ENCODE measurements around the gene MYCN.
"Not testable (repeated sequence)": the region's sequence is repeated elsewhere in the genome, so short reads cannot be mapped to it uniquely, and the experiment has no call there.

The MYCN gene

GRCh38 chr2:15943378-15944280 lies 3.3 kb downstream of the MYCN start:
- no peak for DNase-seq (ENCODE audit: low read depth in 2 of 2)

GRCh38 chr2:15944325-15945017 lies 4.1 kb downstream of the MYCN start:
- no peak for DNase-seq (ENCODE audit: low read depth in 2 of 2)

- no peak for DNase-seq (ENCODE audit: low read depth in 2 of 2)
These were observed 5.8 kb downstream of the MYCN start for GRCh38 chr2:15945909-15946705.

- no peak for DNase-seq (ENCODE audit: low read depth in 2 of 2)
These were observed 6.6 kb downstream of the MYCN start for GRCh38 chr2:15946983-15947382.

- no peak for DNase-seq (ENCODE audit: low read depth in 2 of 2)
These were observed 7.1 kb downstream of the MYCN start for GRCh38 chr2:15947431-15947830.

- no peak for DNase-seq (ENCODE audit: low read depth in 2 of 2)
These were observed 8.3 kb downstream of the MYCN start for GRCh38 chr2:15948704-15948957.

GRCh38 chr2:15949126-15949525 lies 8.8 kb downstream of the MYCN start:
- DNase-seq (ENCODE audit: low read depth in 2 of 2): no peak

- no peak for DNase-seq (ENCODE audit: low read depth in 2 of 2)
These were observed 9.2 kb downstream of the MYCN start for GRCh38 chr2:15949551-15949950.

GRCh38 chr2:15950088-15950952 lies 10.0 kb downstream of the MYCN start:
- no peak for DNase-seq (ENCODE audit: low read depth in 2 of 2)

- not testable (repeated sequence) for DNase-seq (ENCODE audit: low read depth in 2 of 2)
These were observed 11.6 kb downstream of the MYCN start for GRCh38 chr2:15951936-15952335.

GRCh38 chr2:15952451-15953146 lies 12.2 kb downstream of the MYCN start:
- DNase-seq (ENCODE audit: low read depth in 2 of 2): no peak

- no peak for DNase-seq (ENCODE audit: low read depth in 2 of 2)
These were observed 12.8 kb downstream of the MYCN start for GRCh38 chr2:15953147-15953630.

GRCh38 chr2:15953891-15954680 lies 13.7 kb downstream of the MYCN start:
- no peak for DNase-seq (ENCODE audit: low read depth in 2 of 2)

GRCh38 chr2:15954761-15955160 lies 14.4 kb downstream of the MYCN start:
- DNase-seq (ENCODE audit: low read depth in 2 of 2): no peak

- no peak for DNase-seq (ENCODE audit: low read depth in 2 of 2)
These were observed 15.1 kb downstream of the MYCN start for GRCh38 chr2:15955232-15955988.

GRCh38 chr2:15956230-15956629 lies 15.9 kb downstream of the MYCN start:
- no peak for DNase-seq (ENCODE audit: low read depth in 2 of 2)

GRCh38 chr2:15956751-15957736 lies 16.7 kb downstream of the MYCN start:
- no peak for DNase-seq (ENCODE audit: low read depth in 2 of 2)

Data from fibroblast of skin of left biceps (primary cell).